NT2/D1 (cell line): Measurements from ENCODE around the gene ZNF487.

Source experiments
- YY1 ChIP-seq: IDR thresholded peaks from 2 replicates; pipeline ENCODE4 v1.6.1; 2011; ENCODE audit not compliant: insufficient read length, insufficient read depth
- ZNF274 ChIP-seq: IDR thresholded peaks from 2 replicates; pipeline ENCODE4 v1.6.1; 2011; ENCODE audit warnings: mild to moderate bottlenecking, low read depth, low read length

- no peak for TF ChIP-seq YY1
- TF ChIP-seq ZNF274 = no peak
These were observed 46.2 kb upstream of the ZNF487 start for GRCh38 chr10:43390759-43391158.
